NCI-H460 (cell line): ENCODE data around the gene MYO1A. TPM values are rescaled to one million over a fixed set of nuclear protein-coding genes. Genes with fewer than 3 reads are reported as not detected.
"Not testable (repeated sequence)": the region's sequence is repeated elsewhere in the genome, so short reads cannot be mapped to it uniquely, and the experiment has no call there.

Source experiments
- DNase-seq: peaks from one replicate; pipeline ENCODE4 v3.0.0-alpha.2; 2016; ENCODE audit warnings: low read depth; ENCODE audit errors: extremely low read depth
- total RNA-seq: library from RNA; depleted of rRNA; stranded (reverse); fragments of >200 nt; shearing (Covaris generic); gene quantifications from 2 replicates; pipeline ENCODE4 v1.2.3, GENCODE V29; 2014

MYO1A gene
- total RNA-seq, 1 experiment from 2014 or later: not detected

DNA sequence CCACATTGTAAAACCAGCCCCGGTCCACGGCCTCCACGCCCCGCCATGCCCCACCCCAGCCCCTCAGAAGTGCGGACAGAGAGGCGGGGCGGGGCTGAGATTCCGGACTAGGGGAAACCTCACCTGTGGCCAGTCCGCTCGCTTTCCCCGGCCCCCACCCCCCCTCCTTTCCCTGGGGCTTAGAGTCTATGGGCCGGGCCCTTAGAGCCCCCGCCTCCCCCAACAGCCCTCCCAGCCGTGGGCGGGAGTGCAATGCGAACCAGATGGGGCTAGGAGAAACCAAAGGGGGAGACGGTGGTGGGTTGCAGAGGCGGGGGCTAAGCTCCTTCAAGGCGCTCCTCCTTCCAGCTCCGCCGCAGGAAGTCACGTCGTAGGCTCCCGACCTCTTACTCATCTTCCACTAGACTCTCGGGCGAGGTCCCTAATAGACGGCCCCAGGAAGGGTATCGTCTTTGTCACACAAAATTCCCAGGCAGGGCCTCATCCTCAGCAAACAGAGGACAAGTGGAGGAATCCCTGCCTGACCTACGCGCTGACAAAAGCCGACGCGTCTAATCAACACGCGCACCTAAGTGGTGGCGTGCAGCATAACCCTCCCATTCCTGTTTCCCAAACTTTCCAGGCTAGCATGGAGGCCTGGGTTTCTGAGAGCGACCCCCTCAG is 37.9 kb upstream of the MYO1A start:
- DNase-seq: peak; percentile 83

DNA sequence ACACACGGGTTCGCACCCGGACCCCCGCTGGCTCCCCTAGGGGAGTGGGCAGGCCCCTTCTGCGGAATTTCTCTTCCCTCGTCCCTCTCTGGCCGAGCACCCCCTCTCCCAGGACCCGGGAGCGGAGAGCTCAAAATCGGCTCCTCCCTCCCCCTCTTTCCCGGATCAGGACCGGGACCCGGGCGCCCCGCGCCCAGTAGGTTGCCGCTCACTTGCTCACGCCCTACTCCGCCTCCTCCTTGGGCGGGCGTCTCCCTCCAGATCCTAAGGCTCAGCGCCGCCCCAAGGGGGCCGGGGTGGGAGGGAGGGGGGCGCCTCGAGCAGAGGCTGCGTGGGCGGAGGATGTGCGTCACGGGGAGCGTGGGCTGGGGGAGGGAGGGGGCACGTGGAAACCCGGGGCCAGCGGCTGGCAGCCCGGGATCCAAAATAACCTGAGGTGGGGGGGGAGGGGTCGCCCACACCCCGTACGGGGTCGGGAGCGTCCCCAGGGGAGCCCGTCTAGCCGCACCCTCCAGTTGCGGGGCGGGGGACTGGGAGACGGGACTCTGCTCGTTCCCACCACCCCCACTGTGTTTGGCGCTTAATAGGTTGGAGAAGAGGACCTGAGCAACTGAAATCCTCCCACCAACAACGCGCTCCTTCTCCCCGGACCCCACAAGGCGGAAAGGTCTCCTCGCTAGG is 37.2 kb upstream of the MYO1A start:
- DNase-seq: peak; percentile 79

DNA sequence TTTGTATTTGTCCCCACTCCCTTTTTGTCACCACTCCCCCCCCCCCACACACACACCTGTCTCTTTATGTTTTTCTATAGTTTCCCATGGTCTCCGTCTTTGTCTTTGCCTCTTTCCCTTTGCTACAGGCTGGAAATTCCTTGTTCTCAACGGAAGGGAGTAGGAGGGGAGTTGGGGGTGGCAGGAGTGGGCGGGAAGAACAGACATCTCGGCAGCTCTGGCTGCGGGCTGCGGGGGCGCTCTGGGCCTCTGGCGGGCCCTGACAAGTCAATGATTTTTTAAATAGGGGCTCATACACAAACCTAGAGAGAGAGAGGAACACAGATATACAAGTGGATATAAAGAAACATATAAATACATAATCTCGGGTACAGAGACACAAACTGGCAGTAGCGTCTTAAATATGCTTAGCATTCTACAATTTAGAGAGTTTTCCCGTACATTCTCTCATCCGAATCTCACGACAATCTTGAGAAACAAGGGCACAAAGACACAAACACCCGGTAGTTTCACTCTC is 36.6 kb upstream of the MYO1A start:
- DNase-seq: no peak

DNA sequence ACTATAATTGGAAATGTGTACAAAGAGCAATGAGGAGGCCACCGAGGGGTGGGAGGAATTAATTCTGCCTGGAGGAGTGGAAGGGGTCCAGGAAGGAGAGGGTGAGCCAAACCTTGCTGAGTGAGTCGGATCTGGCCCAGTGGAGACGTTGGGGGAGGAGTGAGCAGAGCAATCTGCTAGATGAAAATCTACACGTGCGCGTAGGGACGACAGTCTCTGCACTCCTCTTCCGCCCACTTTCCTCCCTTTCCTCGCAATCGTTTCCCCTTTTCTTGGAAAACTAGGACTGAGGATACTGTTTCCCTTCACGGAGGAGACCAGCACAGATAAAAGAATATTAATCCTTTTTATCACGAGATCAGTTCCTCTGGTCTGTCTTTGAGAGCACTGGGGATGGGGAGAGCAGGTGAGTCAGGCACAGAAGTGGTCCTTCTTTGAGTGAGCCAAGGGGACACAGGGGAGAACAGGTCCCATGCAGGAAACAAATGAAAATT is 36.1 kb upstream of the MYO1A start:
- no peak for DNase-seq

DNA sequence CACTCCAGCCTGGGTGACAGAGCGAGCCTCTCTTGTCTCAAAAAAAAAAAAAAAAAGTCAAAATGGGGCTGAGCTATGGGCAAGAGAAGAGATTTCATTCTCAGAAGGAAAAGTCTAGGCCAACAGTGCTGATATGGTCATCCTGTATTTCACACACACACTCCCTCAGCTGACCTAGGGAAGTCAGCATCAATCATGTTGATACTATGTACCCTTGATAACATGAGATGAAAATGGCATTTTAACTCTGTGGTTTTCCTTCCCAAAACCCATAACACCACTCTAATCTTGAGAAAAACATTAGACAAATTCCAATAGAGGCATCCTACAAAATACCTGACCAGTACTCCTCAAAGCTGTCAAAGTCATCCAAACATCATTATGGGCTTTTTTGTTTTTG is 30.9 kb upstream of the MYO1A start:
- no peak for DNase-seq

DNA sequence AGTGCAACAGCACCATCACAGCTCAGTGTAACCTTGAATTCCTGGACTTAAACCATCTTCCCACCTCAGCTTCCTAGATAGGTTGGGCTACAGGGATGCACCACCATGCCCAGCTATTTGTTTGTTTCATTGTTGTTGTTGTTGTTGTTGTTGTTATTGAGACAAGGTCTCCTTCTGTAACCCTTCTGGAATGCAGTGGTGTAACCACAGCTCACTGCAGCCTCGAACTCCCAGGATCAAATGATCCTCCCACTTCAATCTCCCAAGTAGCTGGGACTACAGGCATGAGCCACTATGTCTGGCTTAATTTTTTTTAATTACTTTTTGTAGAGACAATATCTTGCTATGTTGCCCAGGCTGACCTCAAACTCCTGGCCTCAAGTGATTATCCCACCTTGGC is 29.9 kb upstream of the MYO1A start:
- DNase-seq: no peak

DNA sequence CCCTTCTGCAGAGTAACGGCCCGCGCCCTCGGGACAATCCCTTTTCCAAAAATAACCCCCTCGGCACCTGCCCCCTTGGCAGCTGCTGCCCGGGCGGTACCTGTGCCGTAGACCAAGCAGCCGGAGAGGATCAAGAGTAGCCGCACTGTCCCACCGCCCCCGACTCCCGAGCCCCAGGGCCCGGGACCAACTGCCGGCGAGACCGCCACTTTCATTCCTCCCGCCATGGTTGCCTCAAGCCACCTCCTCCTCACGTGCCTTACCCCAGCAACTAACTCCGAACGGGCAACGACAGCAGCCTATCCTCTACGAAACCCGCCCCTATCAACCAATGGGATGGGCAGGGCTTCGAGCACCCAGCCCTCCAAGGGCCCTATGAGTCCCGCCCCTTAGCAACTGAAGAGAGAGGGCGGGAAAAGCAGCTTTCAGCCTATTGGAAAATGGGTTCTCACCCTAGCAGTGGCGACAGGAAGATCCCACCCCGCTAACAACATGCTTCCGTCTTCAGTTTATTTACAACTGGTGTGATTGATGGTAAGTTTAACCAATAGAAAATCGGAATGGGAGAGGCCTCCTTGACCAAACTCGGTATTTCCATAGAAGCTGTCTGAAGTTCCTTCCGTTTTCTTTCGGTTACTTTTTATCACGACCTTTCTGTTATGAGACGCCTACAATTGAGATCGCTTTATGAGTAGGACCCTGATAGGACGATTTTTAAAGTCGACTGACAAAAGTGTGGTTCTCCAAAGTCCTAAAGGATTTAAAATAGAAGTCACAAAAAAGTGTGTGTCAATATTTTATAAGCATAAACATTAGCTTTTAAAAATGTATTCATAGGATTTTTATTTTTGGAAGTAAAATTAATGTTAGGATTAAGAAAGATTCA is 28.8 kb upstream of the MYO1A start, which contains the start of gene NEMP1:
Gene NEMP1 (minus strand): TSS at position 273 of the 886 bp plus-strand sequence. CDS start 46 bp downstream, at position 227.
- peak; percentile 100 for DNase-seq

DNA sequence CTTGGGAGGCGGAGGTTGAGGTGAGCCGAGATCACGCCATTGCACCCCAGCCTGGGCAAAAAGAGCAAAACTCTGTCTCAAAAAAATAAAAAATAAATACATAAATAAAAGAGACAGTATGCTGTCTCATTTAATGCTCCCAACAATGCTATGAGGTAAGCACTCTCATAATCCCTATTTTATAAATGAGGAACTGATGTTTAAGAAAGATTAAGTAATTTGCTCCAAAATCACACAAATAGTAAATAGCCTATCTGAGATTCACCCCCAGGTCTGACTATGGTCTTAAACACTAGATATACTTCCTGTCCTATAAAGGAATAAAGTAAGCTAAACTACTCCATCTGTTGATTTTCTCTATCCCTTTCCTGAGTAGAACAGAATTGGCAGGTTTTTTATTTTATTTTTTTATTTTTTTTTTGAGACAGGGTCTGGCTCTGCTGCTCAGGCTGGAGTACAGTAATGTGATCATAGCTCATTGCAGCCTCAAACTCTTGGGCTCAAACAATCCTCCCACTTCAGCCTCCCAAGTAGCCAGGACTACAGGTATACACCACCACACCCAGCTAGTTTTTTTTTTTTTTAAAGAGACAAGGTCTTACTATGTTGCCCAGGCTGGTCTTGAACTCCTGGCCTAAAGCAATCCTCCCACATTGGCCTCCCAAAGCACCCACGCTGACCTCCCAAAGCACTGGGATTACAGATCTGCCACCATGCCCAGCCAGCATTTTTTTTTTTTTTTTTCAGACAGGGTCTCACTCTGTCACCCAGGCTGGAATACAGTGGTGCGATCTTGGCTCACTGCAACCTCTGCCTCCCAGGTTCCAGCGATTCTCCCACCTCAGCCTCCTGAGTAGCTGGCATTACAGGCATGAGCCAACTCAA is 23.9 kb upstream of the MYO1A start:
- DNase-seq: not testable (repeated sequence)

DNA sequence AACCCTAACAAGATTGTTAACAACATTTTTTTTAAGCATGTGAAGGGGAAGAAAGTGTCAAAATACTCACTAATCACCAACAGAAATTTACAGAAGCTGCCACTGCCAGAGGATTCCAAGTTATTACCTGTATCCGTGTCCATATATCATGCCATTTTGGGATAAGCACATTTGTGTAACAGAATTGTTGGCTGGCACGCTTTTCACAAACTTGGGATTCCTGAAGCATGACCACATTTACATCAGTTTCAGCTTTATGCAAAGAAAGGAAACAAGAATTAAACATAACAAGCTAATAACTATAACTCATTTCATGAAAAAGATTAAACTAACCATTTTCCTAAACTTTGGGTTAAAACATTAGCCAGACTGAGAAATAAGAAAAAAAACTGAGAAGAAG is 22.7 kb upstream of the MYO1A start:
- no peak for DNase-seq

DNA sequence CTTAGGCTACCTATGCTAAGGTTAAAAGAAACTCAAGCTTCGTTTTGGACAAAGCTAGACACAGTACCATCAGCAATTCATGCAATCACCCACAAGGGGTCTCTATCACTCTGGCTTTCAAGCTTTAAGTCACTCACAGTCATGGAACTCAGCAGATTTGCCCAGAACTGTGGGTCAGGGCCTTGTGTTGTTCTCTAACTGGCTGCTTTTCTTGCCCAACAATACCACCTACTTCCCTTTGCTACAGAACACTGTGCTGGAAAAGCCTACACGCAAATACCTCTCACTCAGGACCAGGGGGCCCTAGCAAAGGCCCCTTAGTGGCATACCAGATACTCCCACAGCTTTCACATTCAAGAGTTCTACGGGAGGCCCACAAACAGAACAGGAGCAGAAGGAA is 19.6 kb upstream of the MYO1A start:
- peak; percentile 78 for DNase-seq

DNA sequence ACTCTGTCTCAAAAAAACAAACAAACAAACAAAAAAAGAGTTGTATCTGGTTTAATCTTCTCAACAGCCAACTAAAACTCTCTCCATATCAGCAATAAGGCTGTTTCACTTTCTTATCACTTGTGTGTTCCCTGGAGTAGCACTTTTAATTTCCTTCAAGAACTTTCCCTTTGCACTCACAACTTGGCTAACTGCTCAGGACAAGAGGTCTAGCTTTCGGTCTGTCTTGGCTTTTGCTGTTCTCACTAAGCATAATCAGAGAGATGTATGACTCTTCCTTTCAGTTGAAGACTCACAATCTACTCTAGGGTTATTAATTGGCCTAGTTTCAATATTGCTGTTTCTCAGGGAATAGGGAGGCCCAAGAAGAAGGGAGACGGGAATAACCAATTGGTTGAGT is 16.3 kb upstream of the MYO1A start:
- DNase-seq: no peak

DNA sequence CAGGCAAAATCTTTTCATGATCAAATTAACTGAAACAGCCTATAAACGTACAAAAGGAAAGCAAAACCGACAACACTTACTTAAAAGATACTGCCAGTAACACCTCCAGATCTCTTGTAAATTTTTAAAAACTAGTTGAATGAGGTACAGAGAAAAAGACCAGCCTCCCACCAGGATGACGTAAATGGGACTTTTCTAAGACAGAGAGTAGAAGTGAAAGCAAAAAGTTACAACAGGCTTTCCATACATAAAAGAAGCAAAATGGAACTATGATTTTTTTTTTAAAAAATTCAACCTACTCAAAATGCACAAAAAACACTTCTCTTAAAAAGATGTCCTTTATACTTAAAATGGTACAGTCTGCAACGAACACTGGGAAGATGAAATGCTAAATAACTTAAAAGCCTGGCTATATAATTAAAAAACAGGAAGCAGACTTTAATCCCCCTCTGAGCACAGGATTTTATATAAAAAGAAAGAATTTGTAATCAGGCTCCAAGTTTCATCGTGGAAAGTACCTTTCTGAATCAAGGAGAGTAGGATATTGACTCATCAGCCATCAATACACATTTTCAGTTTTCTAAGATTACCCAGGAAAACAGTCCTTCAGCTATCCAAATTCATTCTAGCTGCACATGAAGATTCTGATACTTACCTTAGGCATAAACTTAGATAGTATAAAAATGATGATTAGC is 14.2 kb upstream of the MYO1A start:
- no peak for DNase-seq

DNA sequence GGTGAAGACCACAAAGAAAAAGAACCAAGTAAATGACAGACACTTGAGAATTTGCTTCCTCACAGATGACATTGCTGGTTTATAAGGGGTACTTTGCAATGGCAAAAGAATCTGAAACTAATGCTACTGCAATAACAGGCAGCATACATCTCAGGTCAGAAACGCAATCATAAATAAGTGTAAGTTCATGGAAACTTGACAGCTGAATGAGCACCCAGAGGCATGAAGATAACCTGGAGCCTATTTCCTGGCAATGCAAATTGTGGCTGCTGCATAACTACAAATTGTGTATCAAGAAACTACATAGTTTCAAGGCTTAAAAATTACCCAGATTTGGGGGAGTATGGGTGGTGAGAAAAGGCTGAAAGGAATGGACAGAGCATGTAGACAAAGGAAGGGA is 8.5 kb upstream of the MYO1A start:
- no peak for DNase-seq

DNA sequence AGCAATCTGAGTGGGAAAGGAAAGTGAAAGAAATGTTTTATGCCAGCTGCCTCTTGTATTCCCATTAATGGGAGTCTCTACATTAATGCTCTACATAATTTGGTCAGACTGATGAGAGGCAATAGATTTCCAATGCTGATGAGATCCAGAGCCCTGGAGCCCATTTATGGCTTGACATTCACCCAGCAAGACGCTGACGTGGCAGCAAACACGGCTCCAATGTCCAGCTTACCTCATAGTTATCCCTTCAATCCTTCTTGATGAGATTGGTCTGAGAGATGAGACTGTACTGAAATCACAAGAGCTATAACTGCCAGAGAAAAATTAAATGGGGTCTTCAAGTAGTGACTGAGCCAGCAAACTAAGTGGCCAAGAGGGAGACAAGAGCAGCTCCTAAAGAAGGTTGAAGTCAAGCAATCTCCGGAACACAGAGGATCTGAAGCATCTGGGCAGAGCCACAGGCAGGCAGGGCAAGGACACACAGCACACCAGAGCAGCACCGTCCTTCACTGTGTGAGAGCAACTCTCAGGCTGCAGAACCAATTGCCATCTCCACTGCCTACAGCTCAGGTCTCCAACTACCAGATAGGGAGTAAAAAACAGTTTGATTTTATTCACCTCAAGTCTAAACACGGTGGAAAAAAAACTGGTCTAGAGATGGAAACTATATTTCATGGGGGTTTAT is 7.3 kb upstream of the MYO1A start:
- DNase-seq: no peak

DNA sequence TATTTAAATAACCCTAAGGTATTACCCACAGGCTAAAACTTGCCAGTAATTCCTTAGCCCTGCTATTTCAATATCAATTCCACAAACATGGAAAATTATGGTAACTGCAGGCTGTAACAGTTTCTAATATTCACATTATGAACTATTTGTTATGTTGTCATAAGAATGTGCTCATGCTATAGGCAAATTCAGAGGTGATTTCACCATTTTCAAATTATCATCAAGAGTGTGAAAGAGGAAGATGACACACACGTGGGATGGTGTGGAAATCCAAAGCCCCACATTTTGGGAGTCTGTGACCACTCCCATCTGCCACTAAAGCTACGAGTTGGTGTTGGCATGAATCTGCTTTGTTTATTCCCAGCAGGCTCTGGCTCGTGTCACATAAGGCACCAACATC is 5.9 kb upstream of the MYO1A start:
- no peak for DNase-seq

DNA sequence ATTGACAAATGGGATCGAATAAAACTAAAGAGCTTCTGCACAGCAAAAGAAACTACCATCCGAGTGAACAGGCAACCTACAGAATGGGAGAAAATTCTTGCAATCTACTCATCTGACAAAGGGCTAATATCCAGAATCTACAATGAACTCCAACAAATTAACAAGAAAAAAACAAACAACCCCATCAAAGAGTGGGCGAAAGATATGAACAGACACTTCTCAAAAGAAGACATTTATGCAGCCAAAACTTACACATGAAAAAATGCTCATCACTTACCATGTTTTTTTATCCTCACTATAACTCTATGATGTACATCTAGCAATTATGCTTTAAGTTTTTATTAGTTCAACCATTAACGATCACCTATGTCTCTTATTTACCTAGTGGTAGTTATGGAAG is 4.0 kb upstream of the MYO1A start:
- DNase-seq: not testable (repeated sequence)

DNA sequence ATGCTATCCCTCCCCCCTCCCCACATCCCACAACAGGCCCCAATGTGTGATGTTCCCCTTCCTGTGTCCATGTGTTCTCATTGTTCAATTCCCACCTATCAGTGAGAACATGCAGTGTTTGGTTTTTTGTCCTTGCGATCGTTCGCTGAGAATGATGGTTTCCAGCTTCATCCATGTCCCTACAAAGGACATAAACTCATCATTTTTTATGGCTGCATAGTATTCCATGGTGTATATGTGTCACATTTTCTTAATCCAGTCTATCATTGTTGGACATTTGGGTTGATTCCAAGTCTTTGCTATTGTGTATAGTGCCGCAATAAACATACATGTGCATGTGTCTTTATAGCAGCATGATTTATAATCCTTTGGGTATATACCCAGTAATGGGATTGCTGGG is 3.2 kb upstream of the MYO1A start:
- DNase-seq: not testable (repeated sequence)

DNA sequence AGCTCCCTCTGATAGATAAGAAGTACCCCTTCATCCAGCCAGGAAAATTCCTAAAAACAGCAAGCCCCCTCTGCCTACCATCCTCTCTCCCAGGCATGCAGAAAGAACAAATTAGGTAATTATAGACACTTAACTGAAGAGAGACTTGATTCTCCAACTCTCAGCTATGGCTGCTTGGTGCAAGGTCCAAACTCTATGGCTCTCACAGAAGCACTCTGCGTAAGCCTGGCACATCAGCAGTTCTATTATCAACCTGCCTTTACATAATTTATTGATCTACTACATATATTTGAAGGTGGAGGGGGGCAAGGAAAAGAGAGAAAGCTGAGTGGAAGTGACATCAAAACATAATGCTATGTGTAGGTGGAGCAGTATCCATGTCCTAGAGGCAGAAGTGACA is 1.1 kb upstream of the MYO1A start:
- DNase-seq: no peak

DNA sequence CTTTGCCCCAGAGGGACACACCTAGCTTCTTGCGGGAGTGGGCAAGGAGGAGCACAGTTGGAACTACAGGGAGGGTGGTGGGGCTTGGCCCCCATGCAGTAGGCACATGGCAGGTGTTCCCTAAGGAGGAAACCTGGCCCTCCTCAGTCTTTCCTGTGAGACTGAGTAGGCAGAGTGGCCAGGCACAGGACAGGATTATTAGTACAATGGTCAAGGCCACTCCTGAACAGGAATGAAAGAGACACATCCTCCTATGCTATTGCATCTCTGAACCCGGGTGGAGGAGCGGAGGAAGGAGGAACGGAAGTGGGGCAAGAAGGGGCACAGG is 846 bp downstream of the MYO1A start:
- DNase-seq: no peak
